ENCODE results near the gene TLR8.
A peak's percentile ranks its signal among the peaks of the same experiment; 100 is the strongest.

Gene TLR8

GRCh38 chrX:12898073-12898472 lies 8.3 kb upstream of the TLR8 start:
- DNase-seq: no peak
- intact Hi-C loops (cut with DNase I; ENCODE audit: low total_unique reads): no loop called here

DNA sequence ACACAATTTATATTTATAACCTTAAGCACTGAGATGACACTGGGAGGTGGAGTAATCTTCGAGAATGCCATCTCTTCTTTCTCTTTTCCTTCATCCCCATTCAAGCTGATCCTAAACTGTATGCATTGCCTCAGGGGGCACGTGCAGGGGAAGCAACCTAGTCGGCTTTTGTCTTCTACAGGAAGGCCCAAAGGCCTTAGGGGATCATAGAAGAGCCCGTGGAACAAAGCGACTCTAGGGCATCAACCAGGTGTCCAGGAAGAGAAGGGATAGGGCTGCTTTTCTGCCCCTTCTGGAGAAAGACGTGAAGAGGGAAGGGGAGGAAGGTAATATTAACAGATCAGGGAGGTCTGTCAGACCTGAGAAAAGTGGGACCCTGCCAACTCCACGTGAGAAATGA lies 6.9 kb upstream of the TLR8 start:
- Histone ChIP-seq H3K36me3 (no peaks in the 10 kb centered on the region), H3K4me1 (no peaks in the 10 kb centered on the region), H3K27ac (no peak overlapping the region), H3K27me3 (no peaks in the 10 kb centered on the region), H3K4me3 (no peak overlapping the region), H3K9me3 (no peaks in the 10 kb centered on the region)
- DNase-seq: no peak
- intact Hi-C loops (cut with DNase I; ENCODE audit: low total_unique reads): no loop called here
- TF ChIP-seq, protein P1, sequence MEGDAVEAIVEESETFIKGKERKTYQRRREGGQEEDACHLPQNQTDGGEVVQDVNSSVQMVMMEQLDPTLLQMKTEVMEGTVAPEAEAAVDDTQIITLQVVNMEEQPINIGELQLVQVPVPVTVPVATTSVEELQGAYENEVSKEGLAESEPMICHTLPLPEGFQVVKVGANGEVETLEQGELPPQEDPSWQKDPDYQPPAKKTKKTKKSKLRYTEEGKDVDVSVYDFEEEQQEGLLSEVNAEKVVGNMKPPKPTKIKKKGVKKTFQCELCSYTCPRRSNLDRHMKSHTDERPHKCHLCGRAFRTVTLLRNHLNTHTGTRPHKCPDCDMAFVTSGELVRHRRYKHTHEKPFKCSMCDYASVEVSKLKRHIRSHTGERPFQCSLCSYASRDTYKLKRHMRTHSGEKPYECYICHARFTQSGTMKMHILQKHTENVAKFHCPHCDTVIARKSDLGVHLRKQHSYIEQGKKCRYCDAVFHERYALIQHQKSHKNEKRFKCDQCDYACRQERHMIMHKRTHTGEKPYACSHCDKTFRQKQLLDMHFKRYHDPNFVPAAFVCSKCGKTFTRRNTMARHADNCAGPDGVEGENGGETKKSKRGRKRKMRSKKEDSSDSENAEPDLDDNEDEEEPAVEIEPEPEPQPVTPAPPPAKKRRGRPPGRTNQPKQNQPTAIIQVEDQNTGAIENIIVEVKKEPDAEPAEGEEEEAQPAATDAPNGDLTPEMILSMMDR (IDR thresholded peaks at IDR 0.05): no peak

More at GRCh38 chrX:12898073-12898472, 8.3 kb upstream of the TLR8 start:
- Histone ChIP-seq H3K9me3 (no peaks in the 10 kb centered on the region), H3K4me1 (no peaks in the 10 kb centered on the region), H3K4me3 (no peak overlapping the region), H3K36me3 (no peaks in the 10 kb centered on the region), H3K27me3 (no peaks in the 10 kb centered on the region), H3K27ac (no peak overlapping the region)
- TF ChIP-seq, protein P1 (IDR thresholded peaks at IDR 0.05): no peak

- TF ChIP-seq, protein P1 (IDR thresholded peaks at IDR 0.05): peak; percentile 40 to 58
- H3K27me3 ChIP-seq: no peaks in the 10 kb centered on the region
- DNase-seq: peak in 1 of 2 donors; percentile 29
- H3K36me3 ChIP-seq: no peaks in the 10 kb centered on the region
- H3K4me1 ChIP-seq: no peaks in the 10 kb centered on the region
- no peak overlapping the region for H3K27ac ChIP-seq
- intact Hi-C loops (cut with DNase I; ENCODE audit: low total_unique reads): no loop called here
- no peaks in the 10 kb centered on the region for H3K9me3 ChIP-seq
- no peak overlapping the region for H3K4me3 ChIP-seq
Observed at GRCh38 chrX:12901486-12901885, 4.9 kb upstream of the TLR8 start.

DNA sequence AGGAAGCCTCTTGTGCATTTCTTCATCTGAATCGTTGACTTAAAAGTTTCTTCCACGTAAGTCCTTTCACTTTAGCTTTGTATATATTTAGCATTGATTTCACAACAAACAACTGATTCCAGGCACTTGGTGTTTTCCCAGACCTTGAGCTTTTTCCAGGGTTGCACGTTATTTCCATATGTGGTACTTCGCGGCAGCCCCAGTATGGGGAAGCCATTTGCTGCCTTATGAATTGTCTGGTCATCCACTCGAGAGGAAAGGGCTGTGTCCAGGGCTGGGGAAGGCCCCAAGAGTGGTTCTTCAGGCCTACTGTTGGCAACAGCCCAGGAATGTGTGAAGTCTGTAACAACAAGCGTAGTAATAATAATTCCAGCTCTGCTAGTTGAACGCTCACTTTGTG lies 2.8 kb upstream of the TLR8 start:
- Histone ChIP-seq H3K4me1 (no peaks in the 10 kb centered on the region), H3K9me3 (no peaks in the 10 kb centered on the region), H3K36me3 (no peaks in the 10 kb centered on the region), H3K27me3 (no peaks in the 10 kb centered on the region), H3K27ac (no peak overlapping the region), H3K4me3 (no peak overlapping the region)
- intact Hi-C loops (cut with DNase I; ENCODE audit: low total_unique reads): no loop called here
- no peak for DNase-seq
- TF ChIP-seq, protein P1 (IDR thresholded peaks at IDR 0.05): no peak

- Histone ChIP-seq H3K27me3 (no peaks in the 10 kb centered on the region), H3K4me1 (no peaks in the 10 kb centered on the region), H3K4me3 (no peak overlapping the region), H3K27ac (no peak overlapping the region), H3K9me3 (no peaks in the 10 kb centered on the region), H3K36me3 (no peaks in the 10 kb centered on the region)
- intact Hi-C loops (cut with DNase I; ENCODE audit: low total_unique reads): no loop called here
- TF ChIP-seq, protein P1 (IDR thresholded peaks at IDR 0.05): no peak
- DNase-seq: no peak
Observed at GRCh38 chrX:12910423-12911121, 4.2 kb downstream of the TLR8 start.

- intact Hi-C loops (cut with DNase I; ENCODE audit: low total_unique reads): no loop called here
- TF ChIP-seq, protein P1 (IDR thresholded peaks at IDR 0.05): no peak
- no peak for DNase-seq
- no peak overlapping the region for H3K4me3 ChIP-seq
- no peaks in the 10 kb centered on the region for H3K4me1 ChIP-seq
- H3K36me3 ChIP-seq: no peaks in the 10 kb centered on the region
- H3K27ac ChIP-seq: no peak overlapping the region
- no peaks in the 10 kb centered on the region for H3K27me3 ChIP-seq
- H3K9me3 ChIP-seq: no peaks in the 10 kb centered on the region
Observed at GRCh38 chrX:12911122-12911470, 4.7 kb downstream of the TLR8 start.
